RCC 7860 (cell line): ENCODE measurements around the gene KRT82.
"Not testable (repeated sequence)": the region's sequence is repeated elsewhere in the genome, so short reads cannot be mapped to it uniquely, and the experiment has no call there.

ENCODE experiments used
- DNase-seq: peaks from one replicate; pipeline ENCODE4 v3.0.0-alpha.2; 2015; ENCODE audit warnings: low spot score
- FAIRE-seq: peaks from 2 replicates; lab custom pipeline; 2012; peaks lifted over from hg19 to GRCh38; lab: Jason Lieb, UNC

Gene KRT82

GRCh38 chr12:52346593-52346992 is 59.5 kb downstream of the KRT82 start:
- FAIRE-seq = no peak
- DNase-seq = no peak

- FAIRE-seq, DNase-seq: not testable (repeated sequence)
Observed at GRCh38 chr12:52345041-52345440, 61.1 kb downstream of the KRT82 start.

GRCh38 chr12:52344111-52344510 is 62.0 kb downstream of the KRT82 start:
- FAIRE-seq = no peak

More at GRCh38 chr12:52344111-52344510, 62.0 kb downstream of the KRT82 start:
- no peak for DNase-seq
